GM23248 (cell line): Measurements from ENCODE around the gene FGA. TPM values are rescaled to one million over a fixed set of nuclear protein-coding genes. Genes with fewer than 3 reads are reported as not detected.

Source experiments
- DNase-seq: peaks from one replicate; pipeline ENCODE4 v3.0.0-alpha.2; 2015
- H2AFZ ChIP-seq: fragments of 200-600 bp; sonication (generic); 2 replicates; pipeline ENCODE4 v1.6.1; 2016; ENCODE audit warnings: antibody characterized with exemption
- H3F3A ChIP-seq: fragments of 200-600 bp; sonication (generic); 2 replicates; pipeline ENCODE4 v1.6.1; 2016; ENCODE audit warnings: mild to moderate bottlenecking, antibody characterized with exemption, mixed run types; ENCODE audit not compliant: insufficient read depth
- H3K27ac ChIP-seq: fragments of 200-600 bp; sonication (generic); 2 replicates; pipeline ENCODE4 v1.5.1; 2016; ENCODE audit warnings: mild to moderate bottlenecking
- H3K27me3 ChIP-seq: fragments of 200-600 bp; sonication (generic); replicated peaks from 2 replicates; pipeline ENCODE4 v1.6.1; 2016; ENCODE audit warnings: mild to moderate bottlenecking; ENCODE audit not compliant: insufficient read depth
- H3K36me3 ChIP-seq: fragments of 200-600 bp; sonication (generic); 2 replicates; pipeline ENCODE4 v1.6.1; 2016; ENCODE audit warnings: low read depth, mild to moderate bottlenecking
- H3K4me1 ChIP-seq: fragments of 200-600 bp; sonication (generic); 2 replicates; pipeline ENCODE4 v1.6.1; 2016; ENCODE audit warnings: mild to moderate bottlenecking; ENCODE audit not compliant: insufficient read depth
- H3K4me2 ChIP-seq: fragments of 200-600 bp; sonication (generic); one replicate; pipeline ENCODE4 v1.6.1; 2016; ENCODE audit warnings: mild to moderate bottlenecking; ENCODE audit not compliant: unreplicated experiment
- H3K4me3 ChIP-seq: fragments of 200-600 bp; sonication (generic); 2 replicates; pipeline ENCODE4 v1.5.1; 2016; ENCODE audit warnings: mild to moderate bottlenecking
- H3K79me2 ChIP-seq: fragments of 200-600 bp; sonication (generic); 2 replicates; pipeline ENCODE4 v1.6.1; 2016; ENCODE audit warnings: mild to moderate bottlenecking; ENCODE audit not compliant: insufficient read depth
- H3K9ac ChIP-seq: fragments of 200-600 bp; sonication (generic); 2 replicates; pipeline ENCODE4 v1.6.1; 2016; ENCODE audit warnings: mild to moderate bottlenecking
- H3K9me2 ChIP-seq: fragments of 200-600 bp; sonication (generic); 2 replicates; pipeline ENCODE4 v1.6.1; 2016; ENCODE audit warnings: mixed run types, mild to moderate bottlenecking, moderate library complexity; ENCODE audit not compliant: insufficient read depth
- H3K9me3 ChIP-seq: fragments of 200-600 bp; sonication (generic); one replicate; pipeline ENCODE4 v1.6.1; 2017; ENCODE audit warnings: low read depth
- H4K20me1 ChIP-seq: fragments of 200-600 bp; sonication (generic); 2 replicates; pipeline ENCODE4 v1.6.0; 2016; ENCODE audit not compliant: insufficient read depth
- EZH2 ChIP-seq: fragments of 200-600 bp; sonication (generic); IDR thresholded peaks from 2 replicates; pipeline ENCODE4 v1.6.1; 2018; ENCODE audit warnings: antibody characterized with exemption, mild to moderate bottlenecking; ENCODE audit not compliant: insufficient read depth, poor library complexity, severe bottlenecking
- EZH2phosphoT487 ChIP-seq: fragments of 200-600 bp; sonication (generic); IDR thresholded peaks from 2 replicates; pipeline ENCODE4 v1.6.1; 2018; ENCODE audit warnings: antibody characterized with exemption, moderate library complexity, mild to moderate bottlenecking, low read depth; ENCODE audit not compliant: insufficient read depth
- WGBS, 2 experiments: methylation state at CpG; one replicate each; pipeline ENCODE4 v1.1.6; 2015 to 2017; ENCODE audit warnings: low lambda C conversion rate in 2 of 2, low coverage in 1 of 2; ENCODE audit errors: missing lambda C conversion rate in 2 of 2; 5-methylcytosine and 5-hydroxymethylcytosine counted together
- in situ Hi-C: fragments of 300-500 bp; cut with MboI; formaldehyde crosslinking; loops from 2 replicates; pipeline ENCODE4 v1.15.0; 2020
- polyA plus RNA-seq: library from polyadenylated mRNA; unstranded; fragments of >200 nt; fragmentation: Nextera tagmentation; extraction: Ambion mirVana; gene quantifications from 2 replicates; pipeline ENCODE4 v1.2.1, GENCODE V29; 2016
- total RNA-seq: library from RNA; depleted of rRNA; stranded (reverse); fragments of >200 nt; shearing (Covaris generic); gene quantifications from 2 replicates; pipeline ENCODE4 v1.2.3, GENCODE V29; 2014

Gene FGA
- total and polyA plus RNA-seq, 2 experiments from 2014 or later, result not detected

DNA sequence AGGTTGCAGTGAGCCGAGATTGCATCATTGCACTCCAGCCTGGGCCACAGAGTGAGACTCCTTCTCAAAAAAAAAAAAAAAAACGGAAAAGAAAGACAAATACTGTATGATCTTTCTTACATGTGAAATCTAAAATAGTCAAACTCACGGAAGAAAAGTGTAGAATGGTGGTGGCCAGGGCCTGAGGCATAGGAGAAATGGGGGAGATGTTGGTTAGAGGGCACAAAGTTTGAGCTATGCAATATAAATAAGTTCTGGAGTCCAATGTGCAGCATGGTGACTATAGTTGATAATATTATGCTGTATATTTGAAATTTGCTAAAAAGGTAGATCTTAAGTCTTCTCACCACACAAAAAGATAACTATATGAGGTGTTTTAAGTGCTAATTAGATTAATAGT lies 1.3 kb upstream of the FGA start:
- H3K4me2 ChIP-seq, result no peak overlapping the region
- H3K79me2 ChIP-seq, result no peaks in the 10 kb centered on the region
- H3K9me2 ChIP-seq, result 0 out of 2 replicates have a peak, but pooled peaks cover 1% of the 10 kb centered on the region
- H4K20me1 ChIP-seq, result no peaks in the 10 kb centered on the region
- in situ Hi-C loops, result no loop called here
- peaks cover 22% of the 10 kb centered on the region for H3K27me3 ChIP-seq
- H3K9ac ChIP-seq, result no peak overlapping the region
- H3F3A ChIP-seq, result no peaks in the 10 kb centered on the region
- H3K4me1 ChIP-seq, result no peaks in the 10 kb centered on the region
- DNase-seq, result no peak
- no peak overlapping the region for H3K27ac ChIP-seq
- no peaks in the 10 kb centered on the region for H3K36me3 ChIP-seq
- no peaks in the 10 kb centered on the region for H3K9me3 ChIP-seq
- WGBS, 2 experiments, result 31 to 42% methylated on average over 2 to 3 of the region's 3 CpGs
- H2AFZ ChIP-seq, result no peak overlapping the region
- no peak overlapping the region for H3K4me3 ChIP-seq
- TF ChIP-seq EZH2 (no peak), EZH2phosphoT487 (no peak)

DNA sequence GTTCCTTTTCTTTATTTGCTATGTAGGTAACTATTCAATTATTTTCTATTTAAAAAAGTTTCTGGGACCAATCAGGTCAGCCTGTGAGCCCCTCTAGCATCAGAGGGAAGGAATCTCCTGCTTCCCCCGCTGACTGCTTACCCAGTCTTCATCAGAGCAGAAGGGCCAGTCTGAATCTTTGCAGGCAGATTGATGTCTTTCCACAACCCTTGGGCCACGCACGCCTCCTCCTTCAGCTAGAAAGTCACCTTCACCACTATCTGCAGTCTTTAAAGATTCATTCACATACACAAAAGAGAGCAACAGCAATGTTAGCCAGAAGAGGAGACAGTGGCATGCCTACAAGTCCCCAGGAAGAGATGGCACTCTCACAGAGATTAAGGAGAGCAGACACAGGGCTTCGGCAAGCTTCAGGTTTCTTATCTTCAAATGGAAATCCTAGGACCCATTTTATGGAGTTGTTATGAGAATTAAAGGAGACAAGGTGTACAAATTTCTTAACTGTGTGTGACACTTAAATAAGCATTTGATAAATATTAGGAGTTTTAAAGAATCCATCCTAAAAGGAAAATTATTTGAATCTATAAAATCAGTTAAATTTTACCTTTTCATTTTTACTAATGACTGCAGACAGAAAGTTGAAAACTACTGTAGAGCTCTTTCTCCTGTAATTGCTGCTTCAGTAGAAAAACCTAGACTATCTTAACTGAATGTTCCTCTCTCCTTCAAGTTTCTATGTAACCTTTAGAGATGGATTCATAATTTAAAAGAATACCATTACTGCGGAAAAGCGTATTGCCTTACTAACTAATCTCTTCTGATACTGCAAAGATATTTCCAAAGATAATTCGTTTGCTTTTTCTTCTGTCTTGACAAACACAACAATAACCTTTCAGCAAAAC lies 995 bp downstream of the FGA start:
- TF ChIP-seq EZH2 (no peak), EZH2phosphoT487 (no peak)
- Histone ChIP-seq H3K36me3 (no peaks in the 10 kb centered on the region), H3K4me2 (no peak overlapping the region), H3K9me2 (no peaks in the 10 kb centered on the region), H3K9me3 (no peaks in the 10 kb centered on the region), H3K27ac (no peak overlapping the region), H3K4me3 (no peak overlapping the region), H3K9ac (no peak overlapping the region), H3K79me2 (no peaks in the 10 kb centered on the region), H2AFZ (no peak overlapping the region), H3K27me3 (peaks cover 25% of the 10 kb centered on the region), H4K20me1 (no peaks in the 10 kb centered on the region), H3K4me1 (no peaks in the 10 kb centered on the region), H3F3A (no peaks in the 10 kb centered on the region)
- 28 to 33% methylated on average over 7 of the region's 7 CpGs for WGBS, 2 experiments
- in situ Hi-C loops, result no loop called here
- DNase-seq, result no peak

DNA sequence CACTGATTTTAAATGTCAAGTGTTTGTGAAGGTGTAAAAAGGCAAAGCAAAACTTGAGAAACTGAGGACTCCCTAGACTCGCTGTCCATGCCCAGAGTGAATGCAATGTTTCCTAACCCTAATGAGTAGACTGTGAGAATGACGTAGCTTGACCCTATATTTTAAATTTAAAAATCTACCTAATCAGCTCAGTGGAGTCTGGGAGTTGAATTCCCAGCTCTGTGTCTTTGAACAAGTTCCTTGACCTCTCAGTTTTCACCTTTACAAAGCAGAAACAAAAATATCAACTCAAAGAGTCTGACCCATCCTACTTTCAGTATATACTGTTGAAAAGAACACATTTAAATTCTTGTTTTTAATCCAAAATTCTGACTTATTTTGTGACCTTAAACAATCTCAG lies 2.3 kb downstream of the FGA start:
- Histone ChIP-seq H3K27me3 (peaks cover 29% of the 10 kb centered on the region), H3K36me3 (no peaks in the 10 kb centered on the region), H3K9me3 (no peaks in the 10 kb centered on the region), H3F3A (no peaks in the 10 kb centered on the region), H3K4me2 (no peak overlapping the region), H3K9me2 (no peaks in the 10 kb centered on the region), H3K4me1 (no peaks in the 10 kb centered on the region), H4K20me1 (no peaks in the 10 kb centered on the region), H3K27ac (no peak overlapping the region), H3K4me3 (no peak overlapping the region), H3K79me2 (no peaks in the 10 kb centered on the region), H2AFZ (no peak overlapping the region), H3K9ac (no peak overlapping the region)
- WGBS, 2 experiments, result 47 to 56% methylated on average over 2 of the region's 2 CpGs
- no peak for DNase-seq
- in situ Hi-C loops, result no loop called here
- TF ChIP-seq EZH2 (no peak), EZH2phosphoT487 (no peak)

DNA sequence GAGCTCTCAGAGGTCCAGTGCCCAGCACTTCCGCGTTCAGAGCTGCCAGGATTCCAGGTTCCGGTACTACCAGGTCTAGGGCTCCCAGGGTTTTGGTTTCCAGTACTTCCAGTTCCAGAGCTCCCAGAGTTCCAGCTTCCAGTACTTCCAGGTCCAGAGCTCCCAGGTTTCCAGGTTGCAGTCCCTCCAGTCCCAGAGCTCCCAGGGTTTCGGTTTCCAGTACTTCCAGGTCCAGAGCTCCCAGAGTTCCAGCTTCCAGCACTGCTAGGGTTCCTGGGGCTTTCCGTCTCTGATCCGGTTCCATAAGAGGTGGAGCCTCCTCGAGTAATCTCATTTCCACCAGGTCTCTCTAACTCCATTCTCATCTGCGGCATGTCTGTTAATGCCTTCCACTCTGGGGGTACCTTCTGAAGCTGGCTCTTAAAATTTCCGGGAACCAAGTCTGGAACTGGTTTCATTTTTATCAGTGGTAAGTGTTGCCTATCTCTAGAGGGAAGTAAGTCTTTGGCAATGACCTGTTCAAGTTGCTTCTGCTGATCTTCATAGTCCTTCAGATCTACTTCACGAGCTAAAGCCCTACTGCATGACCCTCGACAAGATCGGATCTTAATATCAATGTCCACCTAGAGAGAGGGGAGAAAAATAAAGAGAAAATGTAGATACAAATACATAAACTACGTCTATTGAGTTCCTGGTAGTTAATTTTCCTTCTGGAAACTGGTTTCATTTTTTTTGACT lies 4.1 kb downstream of the FGA start:
- H3K27ac ChIP-seq, result no peak overlapping the region
- H4K20me1 ChIP-seq, result no peaks in the 10 kb centered on the region
- 58 to 61% methylated on average over 13 of the region's 13 CpGs for WGBS, 2 experiments
- H3K9me2 ChIP-seq, result no peaks in the 10 kb centered on the region
- no peak overlapping the region for H2AFZ ChIP-seq
- no peak overlapping the region for H3K4me3 ChIP-seq
- in situ Hi-C loops, result no loop called here
- peaks cover 36% of the 10 kb centered on the region for H3K27me3 ChIP-seq
- H3K4me1 ChIP-seq, result no peaks in the 10 kb centered on the region
- H3K9ac ChIP-seq, result no peak overlapping the region
- no peak overlapping the region for H3K4me2 ChIP-seq
- TF ChIP-seq EZH2, result no peak
- TF ChIP-seq EZH2phosphoT487, result no peak
- no peaks in the 10 kb centered on the region for H3K36me3 ChIP-seq
- DNase-seq, result no peak
- no peaks in the 10 kb centered on the region for H3K79me2 ChIP-seq
- H3F3A ChIP-seq, result no peaks in the 10 kb centered on the region
- H3K9me3 ChIP-seq, result no peaks in the 10 kb centered on the region
